Right cardiac atrium (tissue), 5 donors: ENCODE results near the gene MLLT6. TPM values are rescaled to one million over a fixed set of nuclear protein-coding genes. Genes with fewer than 3 reads are reported as not detected.

Experiments
- microRNA-seq, 2 donors: library from miRNA; unstranded; fragments of <30 nt; microRNA quantifications; one replicate each; pipeline ENCODE4 v1.2.0, GENCODE V29; 2020 to 2021
- polyA plus RNA-seq: library from polyadenylated mRNA; stranded (reverse); fragments of 200-250 nt; gene quantifications from one replicate; pipeline ENCODE4 v1.2.3, GENCODE V29; 2013
- total RNA-seq, 4 donors: library from RNA; stranded (reverse); fragmentation: NEBNext Ultra II Directional; extraction: Animal tissue kit (Norgen Biotek cat#: 25700); gene quantifications; one replicate each; pipeline ENCODE4 v1.2.1, GENCODE V29; 2021
- donor health status: healthy with polysubstance abuse.
- donor health status: DM: no; HTN: yes; CAD: no.
- donor health status: DM: no; HTN: no; CAD: no.
- donor health status: DM: no; HTN: yes; CAD: no; lungs with severe emphysema.
- donor health status: DM: yes; HTN: yes; CAD: no.

MLLT6 gene
- total and polyA plus RNA-seq, 5 donors = 80.7 to 108 (median 86.6) TPM

Small RNA genes within 50 kb of the gene (microRNA-seq; reads per million reads assigned to microRNA genes)
- gene MIR4726 (0 reads per million in 2 donors), gene MIR4734 (0 reads per million in 2 donors)

Other genes with a start within 250 kb of the MLLT6 start
- gene SRCIN1, start 99.3 kb upstream of the MLLT6 start, total RNA-seq = 1 to 10 TPM in 3 of 4 donors, under 1 TPM in 1; 0.89 to 4.8 (median 3.0) TPM
- gene SRCIN1, start 99.3 kb upstream of the MLLT6 start, polyA plus RNA-seq = 2.6 TPM
- gene EPOP, start 30.3 kb upstream of the MLLT6 start, total RNA-seq = 1 to 10 TPM in 3 of 4 donors, under 1 TPM in 1; 0.91 to 2.9 (median 1.7) TPM
- gene EPOP, start 30.3 kb upstream of the MLLT6 start, polyA plus RNA-seq = 2.1 TPM
- gene CISD3, start 25.1 kb downstream of the MLLT6 start, total RNA-seq = 10 to 100 TPM; 43.7 to 74.6 (median 67.9) TPM
- gene CISD3, start 25.1 kb downstream of the MLLT6 start, polyA plus RNA-seq = 78.1 TPM
- gene PCGF2, start 43.1 kb downstream of the MLLT6 start, total RNA-seq = 10 to 100 TPM; 28.2 to 48.4 (median 34.7) TPM
- gene PCGF2, start 43.1 kb downstream of the MLLT6 start, polyA plus RNA-seq = 34.3 TPM
- 100 to 1,000 TPM; 134 to 167 (median 146) TPM for gene PSMB3, start 47.5 kb downstream of the MLLT6 start, total RNA-seq
- 247 TPM for gene PSMB3, start 47.5 kb downstream of the MLLT6 start, polyA plus RNA-seq
- 10 to 100 TPM; 39.2 to 50.0 (median 46.2) TPM for gene PIP4K2B, start 94.3 kb downstream of the MLLT6 start, total RNA-seq
- gene PIP4K2B, start 94.3 kb downstream of the MLLT6 start, polyA plus RNA-seq = 28.2 TPM
- gene CWC25, start 120.0 kb downstream of the MLLT6 start, total RNA-seq = 10 to 100 TPM in 3 of 4 donors, 1 to 10 TPM in 1; 8.8 to 11.5 (median 10.9) TPM
- gene CWC25, start 120.0 kb downstream of the MLLT6 start, polyA plus RNA-seq = 11.0 TPM
- 100 to 1,000 TPM; 830 to 995 (median 880) TPM for gene RPL23, start 148.4 kb downstream of the MLLT6 start, total RNA-seq
- 1,847 TPM for gene RPL23, start 148.4 kb downstream of the MLLT6 start, polyA plus RNA-seq
- gene LASP1, start 164.8 kb downstream of the MLLT6 start, total RNA-seq = 10 to 100 TPM; 29.2 to 39.6 (median 35.8) TPM
- 23.8 TPM for gene LASP1, start 164.8 kb downstream of the MLLT6 start, polyA plus RNA-seq